GM13977 (cell line): Measurements from ENCODE around the gene ARHGEF28.

Source experiments
- DNase-seq: peaks from one replicate; pipeline ENCODE4 v3.0.0; 2012; ENCODE audit warnings: low spot score
- CTCF ChIP-seq: IDR thresholded peaks from 2 replicates; pipeline ENCODE4 v1.5.1; 2012; ENCODE audit warnings: mild to moderate bottlenecking, control low read depth; ENCODE audit not compliant: insufficient read depth; ENCODE audit errors: extremely low read depth, missing control alignments
- in situ Hi-C: fragments of 300-500 bp; cut with MboI; formaldehyde crosslinking; loops from one replicate; pipeline ENCODE4 v1.12.0; 2022; ENCODE audit warnings: low sequenced_read_pairs, low pct_unique_long_range_greater_than_20kb, mixed read lengths, inconsistent platforms; ENCODE audit not compliant: unreplicated experiment

The ARHGEF28 gene

GRCh38 chr5:73922875-73923557, 297.0 kb downstream of the ARHGEF28 start:
- in situ Hi-C loops: loop anchor here (25.0 kb wide), 1 partner anchor 989 kb away; no protein-coding TSS in a partner anchor
- TF ChIP-seq CTCF: no peak
- no peak for DNase-seq

- no peak for TF ChIP-seq CTCF
- DNase-seq: no peak
- in situ Hi-C loops: no loop called here
These were observed 302.6 kb downstream of the ARHGEF28 start for GRCh38 chr5:73928476-73929070.

GRCh38 chr5:73935719-73936118, 309.7 kb downstream of the ARHGEF28 start:
- in situ Hi-C loops: no loop called here
- DNase-seq: no peak
- TF ChIP-seq CTCF: no peak

GRCh38 chr5:73938280-73938937, 312.4 kb downstream of the ARHGEF28 start:
- TF ChIP-seq CTCF: no peak
- no peak for DNase-seq
- in situ Hi-C loops: no loop called here

GRCh38 chr5:73938938-73939320, 312.9 kb downstream of the ARHGEF28 start:
- no peak for TF ChIP-seq CTCF
- in situ Hi-C loops: no loop called here
- DNase-seq: no peak

GRCh38 chr5:73939557-73939956, 313.6 kb downstream of the ARHGEF28 start:
- no peak for DNase-seq
- no peak for TF ChIP-seq CTCF
- in situ Hi-C loops: no loop called here
